CD14-positive monocyte (primary cell): ENCODE results near the gene PEX11G. TPM values are rescaled to one million over a fixed set of nuclear protein-coding genes. Genes with fewer than 3 reads are reported as not detected.

Experiments used
- DNase-seq, 3 donors: peaks; one replicate each; pipeline ENCODE4 v3.0.0-alpha.2; 2011 to 2022
- H2AFZ ChIP-seq: 2 replicates; pipeline ENCODE4 v1.6.0; 2012; ENCODE audit warnings: mild to moderate bottlenecking, low read depth, low read length, inconsistent platforms; ENCODE audit not compliant: insufficient read depth, poor library complexity, severe bottlenecking
- H3K27ac ChIP-seq, 2 donors: 1 replicate in 1 of 2; 2 replicates in 1 of 2; pipeline ENCODE4 v1.5.1; 2012 to 2013; ENCODE audit warnings: low read length in 2 of 2, control low read depth in 1 of 2, inconsistent platforms in 1 of 2, low read depth in 1 of 2, mild to moderate bottlenecking in 1 of 2
- H3K27me3 ChIP-seq, 2 donors: one replicate each; pipeline versions ENCODE4 v1.6.0 to v1.6.1; 2011 to 2013; ENCODE audit warnings: low read length in 2 of 2; ENCODE audit not compliant: control insufficient read depth in 2 of 2, insufficient read depth in 2 of 2
- H3K36me3 ChIP-seq, 2 donors: replicated peaks in 1 of 2; 1 replicate in 1 of 2; 2 replicates in 1 of 2; pipeline versions ENCODE4 v1.5.1 to v1.6.1; 2012 to 2013; ENCODE audit warnings: low read length in 2 of 2, control low read depth in 1 of 2, inconsistent platforms in 1 of 2, mild to moderate bottlenecking in 1 of 2; ENCODE audit not compliant: insufficient read depth in 2 of 2, control insufficient read depth in 1 of 2
- H3K4me1 ChIP-seq, 2 donors: 1 replicate in 1 of 2; 2 replicates in 1 of 2; pipeline versions ENCODE4 v1.5.1 to v1.6.1; 2012 to 2013; ENCODE audit warnings: low read length in 2 of 2, control low read depth in 1 of 2, inconsistent platforms in 1 of 2, mild to moderate bottlenecking in 1 of 2, moderate library complexity in 1 of 2; ENCODE audit not compliant: insufficient read depth in 2 of 2, control insufficient read depth in 1 of 2
- H3K4me2 ChIP-seq: replicated peaks from 2 replicates; pipeline ENCODE3; 2012; ENCODE audit warnings: low read length, moderate library complexity, mild to moderate bottlenecking; ENCODE audit not compliant: poor library complexity, severe bottlenecking; ENCODE audit errors: extremely low read depth
- H3K4me3 ChIP-seq, 3 experiments: fragments of 200-600 bp in 1 of 3; sonication (generic) in 1 of 3; replicated peaks in 1 of 3; 1 replicate in 2 of 3; 2 replicates in 1 of 3; pipeline ENCODE4 v1.5.1; 2011 to 2013; ENCODE audit warnings: low read length in 3 of 3, mild to moderate bottlenecking in 3 of 3, control low read depth in 2 of 3, low read depth in 2 of 3, inconsistent platforms in 1 of 3, moderate library complexity in 1 of 3
- H3K79me2 ChIP-seq: 2 replicates; pipeline ENCODE4 v1.6.0; 2012; ENCODE audit warnings: mild to moderate bottlenecking, control low read depth, inconsistent platforms, low read length, moderate library complexity; ENCODE audit not compliant: insufficient read depth
- H3K9ac ChIP-seq: 2 replicates; pipeline ENCODE4 v1.6.0; 2017; ENCODE audit warnings: low read length, mild to moderate bottlenecking; ENCODE audit not compliant: insufficient read depth, poor library complexity, severe bottlenecking
- H3K9me3 ChIP-seq, 2 donors: replicated peaks in 1 of 2; 1 replicate in 1 of 2; 2 replicates in 1 of 2; pipeline versions ENCODE4 v1.5.1 to v1.6.1; 2012 to 2013; ENCODE audit warnings: low read length in 2 of 2, control low read depth in 1 of 2; ENCODE audit not compliant: control insufficient read depth in 1 of 2, insufficient read depth in 1 of 2
- H4K20me1 ChIP-seq: 2 replicates; pipeline ENCODE4 v1.6.0; 2012; ENCODE audit warnings: mild to moderate bottlenecking, low read length, control low read depth, moderate library complexity; ENCODE audit not compliant: insufficient read depth
- H3K27ac Mint-ChIP-seq, 7 donors: one replicate each; pipeline ENCODE4 v1.8.0; 2020; ENCODE audit warnings: mild to moderate bottlenecking in 7 of 7, mixed read lengths in 7 of 7, moderate library complexity in 6 of 7, inconsistent platforms in 2 of 7
- H3K27me3 Mint-ChIP-seq, 3 donors: one replicate each; pipeline ENCODE4 v1.8.0; 2021 to 2022; ENCODE audit warnings: low read depth in 3 of 3, mild to moderate bottlenecking in 3 of 3, mixed read lengths in 3 of 3, moderate library complexity in 3 of 3, inconsistent platforms in 1 of 3
- H3K36me3 Mint-ChIP-seq, 2 donors: one replicate each; pipeline ENCODE4 v1.8.0; 2020; ENCODE audit warnings: mixed read lengths in 2 of 2, inconsistent platforms in 1 of 2, mild to moderate bottlenecking in 1 of 2
- H3K4me1 Mint-ChIP-seq: one replicate; pipeline ENCODE4 v1.8.0; 2020; ENCODE audit warnings: mild to moderate bottlenecking, mixed read lengths
- H3K4me3 Mint-ChIP-seq, 2 donors: one replicate each; pipeline ENCODE4 v1.8.0; 2020; ENCODE audit warnings: mild to moderate bottlenecking in 2 of 2, mixed read lengths in 2 of 2, moderate library complexity in 1 of 2
- H3K9me3 Mint-ChIP-seq, 7 donors: one replicate each; pipeline ENCODE4 v1.8.0; 2020 to 2022; ENCODE audit warnings: mixed read lengths in 7 of 7, mild to moderate bottlenecking in 6 of 7, moderate library complexity in 6 of 7, inconsistent platforms in 2 of 7
- WGBS: methylation state at CpG from one replicate; pipeline ENCODE4 v1.1.5; 2013; ENCODE audit warnings: missing lambda C conversion rate; ENCODE audit not compliant: insufficient coverage; 5-methylcytosine and 5-hydroxymethylcytosine counted together
- intact Hi-C, 2 donors: fragments of 100-400 bp; cut with micrococcal nuclease; formaldehyde crosslinking; loops; one replicate each; pipeline versions ENCODE4 v1.15.0 to v1.15.1; 2023
- polyA plus RNA-seq, 3 donors: library from polyadenylated mRNA; depleted of rRNA in 1 of 3; unstranded in 2 of 3; stranded (reverse) in 1 of 3; fragments of 300-500 nt in 2 of 3; fragments of >200 nt in 1 of 3; fragmentation: Illumina TruSeq in 2 of 3; gene quantifications; 1 replicate in 2 of 3; 2 replicates in 1 of 3; pipeline ENCODE4 v1.2.3, GENCODE V29; 2012 to 2021
- TF ChIP-seq, protein P1 (sequence below): fragments of 200-600 bp; IDR thresholded peaks from one replicate; pipeline ENCODE4 v1.8.0; 2022; ENCODE audit warnings: antibody characterized with exemption, mild to moderate bottlenecking

PEX11G gene
- polyA plus RNA-seq, 3 donors: 0.77 to 3.0 (median 1.4) TPM

DNA sequence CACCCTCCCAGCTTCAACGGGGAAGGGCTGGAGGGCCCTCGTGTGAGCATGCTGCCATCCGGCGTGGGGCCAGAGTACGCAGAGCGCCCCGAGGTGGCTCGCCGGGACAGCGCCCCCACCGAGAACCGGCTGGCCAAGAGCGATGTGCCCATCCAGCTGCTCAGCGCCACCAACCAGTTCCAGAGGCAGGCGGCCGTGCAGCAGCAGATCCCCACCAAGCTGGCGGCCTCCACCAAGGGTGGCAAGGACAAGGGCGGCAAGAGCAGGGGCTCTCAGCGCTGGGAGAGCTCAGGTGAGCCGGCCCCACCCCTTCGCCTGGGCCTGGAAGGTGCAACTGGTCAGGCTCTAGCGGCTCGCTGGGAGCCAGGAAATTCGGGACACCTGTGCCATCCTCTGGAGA lies 20.0 kb downstream of the PEX11G start:
- peaks cover 24 to 27% of the 10 kb centered on the region in 2 donors for H3K4me1 ChIP-seq
- no peak overlapping the region for H3K4me3 ChIP-seq
- TF ChIP-seq, protein P1, sequence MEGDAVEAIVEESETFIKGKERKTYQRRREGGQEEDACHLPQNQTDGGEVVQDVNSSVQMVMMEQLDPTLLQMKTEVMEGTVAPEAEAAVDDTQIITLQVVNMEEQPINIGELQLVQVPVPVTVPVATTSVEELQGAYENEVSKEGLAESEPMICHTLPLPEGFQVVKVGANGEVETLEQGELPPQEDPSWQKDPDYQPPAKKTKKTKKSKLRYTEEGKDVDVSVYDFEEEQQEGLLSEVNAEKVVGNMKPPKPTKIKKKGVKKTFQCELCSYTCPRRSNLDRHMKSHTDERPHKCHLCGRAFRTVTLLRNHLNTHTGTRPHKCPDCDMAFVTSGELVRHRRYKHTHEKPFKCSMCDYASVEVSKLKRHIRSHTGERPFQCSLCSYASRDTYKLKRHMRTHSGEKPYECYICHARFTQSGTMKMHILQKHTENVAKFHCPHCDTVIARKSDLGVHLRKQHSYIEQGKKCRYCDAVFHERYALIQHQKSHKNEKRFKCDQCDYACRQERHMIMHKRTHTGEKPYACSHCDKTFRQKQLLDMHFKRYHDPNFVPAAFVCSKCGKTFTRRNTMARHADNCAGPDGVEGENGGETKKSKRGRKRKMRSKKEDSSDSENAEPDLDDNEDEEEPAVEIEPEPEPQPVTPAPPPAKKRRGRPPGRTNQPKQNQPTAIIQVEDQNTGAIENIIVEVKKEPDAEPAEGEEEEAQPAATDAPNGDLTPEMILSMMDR: no peak
- peaks cover 5% of the 10 kb centered on the region for H3K79me2 ChIP-seq
- Mint-ChIP-seq H3K27ac (peak overlapping the region in 3 of 7 donors; percentile 18 to 64 (median 57)), H3K9me3 (peaks cover 0 to 3% (median 0%) of the 10 kb centered on the region in 7 donors), H3K27me3 (peaks cover 0 to 2% (median 1%) of the 10 kb centered on the region in 3 donors), H3K36me3 (peaks cover 56 to 85% of the 10 kb centered on the region in 2 donors), H3K4me1 (peaks cover 18% of the 10 kb centered on the region), H3K4me3 (no peak overlapping the region)
- no peaks in the 10 kb centered on the region for H3K27me3 ChIP-seq
- no peaks in the 10 kb centered on the region for H3K9me3 ChIP-seq
- intact Hi-C loops: no loop called here
- H3K4me2 ChIP-seq: no peak overlapping the region
- H2AFZ ChIP-seq: no peak overlapping the region
- H4K20me1 ChIP-seq: peaks cover 47% of the 10 kb centered on the region
- no peak for DNase-seq
- WGBS: 96% methylated on average over 24 of the region's 24 CpGs
- H3K27ac ChIP-seq: peak overlapping the region in 1 of 2 donors; percentile 14
- H3K9ac ChIP-seq: no peak overlapping the region
- H3K36me3 ChIP-seq: peaks cover 70 to 82% of the 10 kb centered on the region in 2 donors

DNA sequence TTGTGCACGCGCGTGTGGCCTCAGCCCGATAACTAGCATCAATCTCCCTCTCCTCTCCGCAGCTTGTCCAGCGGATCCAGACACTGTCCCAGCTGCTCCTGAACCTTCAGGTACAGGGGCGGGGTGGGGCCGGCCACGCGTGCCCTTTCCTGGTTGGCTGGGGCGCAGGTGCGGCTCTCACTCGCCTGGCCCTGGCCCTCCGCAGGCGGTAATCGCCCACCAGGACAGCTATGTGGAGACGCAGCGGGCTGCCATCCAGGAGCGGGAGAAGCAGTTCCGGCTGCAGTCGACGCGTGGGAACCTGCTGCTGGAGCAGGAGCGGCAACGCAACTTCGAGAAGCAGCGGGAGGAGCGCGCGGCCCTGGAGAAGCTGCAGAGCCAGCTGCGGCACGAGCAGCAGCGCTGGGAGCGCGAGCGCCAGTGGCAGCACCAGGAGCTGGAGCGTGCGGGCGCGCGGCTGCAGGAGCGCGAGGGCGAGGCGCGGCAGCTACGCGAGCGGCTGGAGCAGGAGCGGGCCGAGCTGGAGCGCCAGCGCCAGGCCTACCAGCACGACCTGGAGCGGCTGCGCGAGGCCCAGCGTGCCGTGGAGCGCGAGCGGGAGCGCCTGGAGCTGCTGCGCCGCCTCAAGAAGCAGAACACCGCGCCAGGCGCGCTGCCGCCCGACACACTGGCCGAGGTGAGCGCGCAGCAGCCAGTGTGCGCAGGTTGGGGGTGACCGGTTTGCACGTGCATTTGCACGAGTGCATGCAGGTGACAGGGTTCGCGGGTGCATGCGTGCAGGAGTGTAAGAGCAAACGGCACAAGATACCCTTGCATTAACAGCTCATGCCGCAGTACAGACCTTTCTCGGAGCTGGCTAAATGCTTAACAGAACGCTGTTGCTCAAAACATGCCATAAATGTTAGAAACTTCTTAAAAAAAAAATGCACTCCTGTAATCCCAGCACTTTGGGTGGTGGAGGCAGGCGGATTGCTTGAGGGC lies 21.5 kb downstream of the PEX11G start:
- Histone ChIP-seq H3K4me3 (no peak overlapping the region), H3K27ac (no peak overlapping the region), H3K27me3 (no peaks in the 10 kb centered on the region), H3K9me3 (no peaks in the 10 kb centered on the region), H2AFZ (no peak overlapping the region), H3K79me2 (peaks cover 5% of the 10 kb centered on the region), H3K9ac (no peak overlapping the region), H3K36me3 (peaks cover 83 to 97% of the 10 kb centered on the region in 2 donors), H3K4me1 (peaks cover 11 to 13% of the 10 kb centered on the region in 2 donors), H3K4me2 (no peak overlapping the region), H4K20me1 (peaks cover 43% of the 10 kb centered on the region)
- TF ChIP-seq, protein P1: no peak
- Mint-ChIP-seq H3K4me1 (peaks cover 7% of the 10 kb centered on the region), H3K9me3 (no peaks in the 10 kb centered on the region), H3K27me3 (no peaks in the 10 kb centered on the region), H3K27ac (peak overlapping the region in 1 of 7 donors; percentile 32), H3K36me3 (peaks cover 63 to 93% of the 10 kb centered on the region in 2 donors), H3K4me3 (no peak overlapping the region)
- no peak for DNase-seq
- WGBS: 99% methylated on average over 82 of the region's 86 CpGs
- intact Hi-C loops: no loop called here
